CD4-positive, alpha-beta T cell treated with Interleukin-15 for 1 hour (primary cell): Measurements from ENCODE around the gene CAGE1.
"Not testable (repeated sequence)": the region's sequence is repeated elsewhere in the genome, so short reads cannot be mapped to it uniquely, and the experiment has no call there.

ENCODE experiments used
- DNase-seq: peaks from one replicate; pipeline ENCODE4 v3.0.0-alpha.2; 2020

The CAGE1 gene

GRCh38 chr6:7335519-7335918, 54.0 kb downstream of the CAGE1 start:
- DNase-seq = no peak

GRCh38 chr6:7334685-7335084, 54.9 kb downstream of the CAGE1 start:
- DNase-seq = no peak

GRCh38 chr6:7332090-7332745, 57.3 kb downstream of the CAGE1 start:
- DNase-seq = no peak

GRCh38 chr6:7331452-7331851, 58.1 kb downstream of the CAGE1 start:
- no peak for DNase-seq

GRCh38 chr6:7328243-7328642, 61.3 kb downstream of the CAGE1 start:
- no peak for DNase-seq

- DNase-seq = no peak
Observed at GRCh38 chr6:7325750-7326149, 63.8 kb downstream of the CAGE1 start.

GRCh38 chr6:7324520-7324919, 65.0 kb downstream of the CAGE1 start:
- DNase-seq = peak; percentile 47

- no peak for DNase-seq
Observed at GRCh38 chr6:7323074-7323473, 66.5 kb downstream of the CAGE1 start.

GRCh38 chr6:7321866-7322265, 67.7 kb downstream of the CAGE1 start:
- DNase-seq = not testable (repeated sequence)

GRCh38 chr6:7319406-7319805, 70.1 kb downstream of the CAGE1 start:
- not testable (repeated sequence) for DNase-seq

- no peak for DNase-seq
Observed at GRCh38 chr6:7317538-7317937, 72.0 kb downstream of the CAGE1 start.

- no peak for DNase-seq
Observed at GRCh38 chr6:7316658-7317533, 72.6 kb downstream of the CAGE1 start.

- DNase-seq = no peak
Observed at GRCh38 chr6:7315948-7316365, 73.6 kb downstream of the CAGE1 start.

- not testable (repeated sequence) for DNase-seq
Observed at GRCh38 chr6:7315087-7315947, 74.2 kb downstream of the CAGE1 start.

GRCh38 chr6:7314414-7314813, 75.1 kb downstream of the CAGE1 start:
- no peak for DNase-seq

GRCh38 chr6:7313505-7314165, 75.9 kb downstream of the CAGE1 start:
- DNase-seq = no peak

GRCh38 chr6:7312616-7313504, 76.7 kb downstream of the CAGE1 start, which contains the start of gene SSR1:
SSR1 (minus strand) TSS chr6:7313199; CDS start chr6:7313120, 79 bp downstream.
- peak; percentile 95 for DNase-seq

GRCh38 chr6:7311917-7312615, 77.5 kb downstream of the CAGE1 start:
- DNase-seq = no peak

GRCh38 chr6:7311176-7311575, 78.4 kb downstream of the CAGE1 start:
- no peak for DNase-seq

GRCh38 chr6:7309050-7309449, 80.5 kb downstream of the CAGE1 start:
- no peak for DNase-seq

- DNase-seq = no peak
Observed at GRCh38 chr6:7307533-7307932, 82.0 kb downstream of the CAGE1 start.
